Dendritic cell treated with granulocyte-macrophage colony-stimulating factor and Interleukin-4, amounts not matched to agents 40 ng/mL and 50 ng/mL, for 4 days (primary cell): ENCODE results near the gene PKP1.

Experiments
- H3K27ac Mint-ChIP-seq: one replicate; pipeline ENCODE4 v1.8.0; 2022; ENCODE audit warnings: mild to moderate bottlenecking, mixed read lengths
- H3K27me3 Mint-ChIP-seq: one replicate; pipeline ENCODE4 v1.8.0; 2022; ENCODE audit warnings: mild to moderate bottlenecking, mixed read lengths
- H3K36me3 Mint-ChIP-seq: one replicate; pipeline ENCODE4 v1.8.0; 2022; ENCODE audit warnings: low read depth, mixed read lengths
- H3K4me1 Mint-ChIP-seq: one replicate; pipeline ENCODE4 v1.8.0; 2022; ENCODE audit warnings: low read depth, mixed read lengths
- H3K4me3 Mint-ChIP-seq: one replicate; pipeline ENCODE4 v1.8.0; 2022; ENCODE audit warnings: mild to moderate bottlenecking, moderate library complexity, mixed read lengths
- H3K9me3 Mint-ChIP-seq: one replicate; pipeline ENCODE4 v1.8.0; 2022; ENCODE audit warnings: mixed read lengths
- intact Hi-C: fragments of 100-400 bp; cut with micrococcal nuclease; formaldehyde crosslinking; loops from one replicate; pipeline ENCODE4 v1.15.0; 2022

Gene PKP1

DNA sequence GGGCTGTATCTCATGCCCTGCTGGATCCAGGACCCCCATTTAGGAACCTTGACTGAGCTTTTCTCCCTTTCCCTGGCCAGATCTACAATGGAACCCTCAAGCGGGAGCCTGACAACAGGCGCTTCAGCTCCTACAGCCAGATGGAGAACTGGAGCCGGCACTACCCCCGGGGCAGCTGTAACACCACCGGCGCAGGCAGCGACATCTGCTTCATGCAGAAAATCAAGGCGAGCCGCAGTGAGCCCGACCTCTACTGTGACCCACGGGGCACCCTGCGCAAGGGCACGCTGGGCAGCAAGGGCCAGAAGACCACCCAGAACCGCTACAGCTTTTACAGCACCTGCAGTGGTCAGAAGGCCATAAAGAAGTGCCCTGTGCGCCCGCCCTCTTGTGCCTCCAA, 29.8 kb downstream of the PKP1 start:
- no peak overlapping the region for H3K4me3 Mint-ChIP-seq

DNA sequence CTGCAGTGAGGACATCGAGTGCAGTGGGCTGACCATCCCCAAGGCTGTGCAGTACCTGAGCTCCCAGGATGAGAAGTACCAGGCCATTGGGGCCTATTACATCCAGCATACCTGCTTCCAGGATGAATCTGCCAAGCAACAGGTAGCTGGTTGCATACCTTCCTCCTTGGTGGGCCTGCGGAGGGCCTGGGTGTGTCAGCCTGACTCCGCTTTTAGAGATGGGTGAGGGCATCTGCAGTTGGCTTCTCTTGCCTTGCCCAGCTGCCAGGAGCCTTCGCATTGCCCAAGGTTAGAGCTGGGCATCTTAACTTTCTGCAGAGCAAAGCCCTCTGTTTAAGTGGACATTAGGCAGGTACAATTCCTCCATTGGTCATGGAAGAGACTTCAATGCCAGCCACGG, 33.2 kb downstream of the PKP1 start:
- intact Hi-C loops: no loop called here
- Mint-ChIP-seq H3K36me3 (no peaks in the 10 kb centered on the region), H3K4me1 (no peaks in the 10 kb centered on the region)

More for the DNA sequence above, 29.8 kb downstream of the PKP1 start:
- H3K27me3 Mint-ChIP-seq: peaks cover 25% of the 10 kb centered on the region
- no peaks in the 10 kb centered on the region for H3K9me3 Mint-ChIP-seq
- no peak overlapping the region for H3K27ac Mint-ChIP-seq
- intact Hi-C loops: no loop called here
- no peaks in the 10 kb centered on the region for H3K4me1 Mint-ChIP-seq
- no peaks in the 10 kb centered on the region for H3K36me3 Mint-ChIP-seq

DNA sequence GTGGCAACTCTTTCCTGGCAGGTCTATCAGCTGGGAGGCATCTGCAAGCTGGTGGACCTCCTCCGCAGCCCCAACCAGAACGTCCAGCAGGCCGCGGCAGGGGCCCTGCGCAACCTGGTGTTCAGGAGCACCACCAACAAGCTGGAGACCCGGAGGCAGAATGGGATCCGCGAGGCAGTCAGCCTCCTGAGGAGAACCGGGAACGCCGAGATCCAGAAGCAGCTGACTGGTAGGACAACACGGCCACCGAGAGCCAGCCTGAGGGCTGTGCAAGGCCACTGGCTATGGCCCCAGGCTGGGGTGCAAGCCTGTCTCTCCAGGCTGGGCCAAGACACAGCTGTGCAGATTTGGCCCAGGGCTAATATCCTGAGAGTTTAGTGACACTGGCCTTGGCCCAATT, 34.2 kb downstream of the PKP1 start:
- Mint-ChIP-seq H3K27ac (no peak overlapping the region), H3K4me1 (no peaks in the 10 kb centered on the region), H3K9me3 (no peaks in the 10 kb centered on the region), H3K4me3 (no peak overlapping the region), H3K36me3 (no peaks in the 10 kb centered on the region), H3K27me3 (peaks cover 6% of the 10 kb centered on the region)
- intact Hi-C loops: no loop called here

More for the DNA sequence above, 33.2 kb downstream of the PKP1 start:
- Mint-ChIP-seq H3K9me3 (no peaks in the 10 kb centered on the region), H3K27ac (no peak overlapping the region), H3K27me3 (peaks cover 6% of the 10 kb centered on the region), H3K4me3 (no peak overlapping the region)

DNA sequence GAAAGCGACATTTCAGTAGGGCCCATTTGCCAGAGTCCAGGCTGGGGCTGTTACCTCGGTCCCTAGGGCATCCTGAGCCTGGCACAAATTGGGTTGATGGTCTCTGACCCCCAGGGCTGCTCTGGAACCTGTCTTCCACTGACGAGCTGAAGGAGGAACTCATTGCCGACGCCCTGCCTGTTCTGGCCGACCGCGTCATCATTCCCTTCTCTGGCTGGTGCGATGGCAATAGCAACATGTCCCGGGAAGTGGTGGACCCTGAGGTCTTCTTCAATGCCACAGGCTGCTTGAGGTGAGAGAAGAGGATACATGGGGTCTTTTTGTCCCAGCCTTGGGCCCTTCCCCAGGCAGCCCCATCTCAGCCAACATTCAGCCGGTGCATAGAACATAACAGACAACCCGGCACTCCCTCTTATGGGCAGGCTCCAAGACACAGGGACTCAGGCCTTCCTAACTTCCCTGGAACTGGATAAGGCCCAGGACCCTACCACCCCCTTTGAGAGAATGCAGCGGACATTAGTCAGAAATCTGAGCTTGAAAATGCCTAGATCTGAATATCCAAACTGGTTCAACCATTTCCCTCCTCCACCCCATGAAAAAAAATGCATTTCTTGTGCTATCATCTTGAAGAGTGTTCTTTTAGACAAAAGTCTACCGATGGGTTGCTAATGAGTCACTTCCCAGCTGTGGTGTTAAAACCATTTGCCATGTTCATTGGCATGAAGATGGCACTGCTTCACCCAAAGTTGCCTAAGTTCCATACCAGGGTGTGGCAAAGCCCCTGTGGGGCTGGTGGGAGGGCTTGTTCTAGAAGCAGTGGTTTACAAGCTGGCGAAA, 35.4 kb downstream of the PKP1 start:
- intact Hi-C loops: no loop called here
- Mint-ChIP-seq H3K27ac (no peak overlapping the region), H3K27me3 (peaks cover 6% of the 10 kb centered on the region), H3K4me1 (no peaks in the 10 kb centered on the region), H3K36me3 (no peaks in the 10 kb centered on the region), H3K4me3 (no peak overlapping the region), H3K9me3 (no peaks in the 10 kb centered on the region)

DNA sequence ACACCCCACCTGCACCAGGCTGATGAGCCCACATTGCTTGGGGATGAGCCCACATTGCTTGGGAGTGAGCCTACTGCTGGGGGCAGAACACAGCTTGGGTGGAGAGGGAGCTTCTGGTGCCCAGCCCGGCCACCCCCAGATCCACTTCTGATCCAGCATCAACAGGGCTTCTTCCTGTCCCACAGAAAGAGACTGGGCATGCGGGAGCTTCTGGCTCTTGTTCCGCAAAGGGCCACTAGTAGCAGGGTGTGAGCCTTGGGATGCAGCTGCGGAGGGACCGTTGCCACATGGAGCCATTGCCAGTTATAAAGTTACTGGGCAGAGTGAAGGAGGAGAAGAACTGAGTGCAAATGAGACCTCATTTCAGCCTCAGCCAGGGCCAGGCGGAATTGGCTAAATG, 36.3 kb downstream of the PKP1 start:
- H3K9me3 Mint-ChIP-seq: no peaks in the 10 kb centered on the region
- intact Hi-C loops: no loop called here
- H3K36me3 Mint-ChIP-seq: no peaks in the 10 kb centered on the region
- no peak overlapping the region for H3K4me3 Mint-ChIP-seq
- peaks cover 4% of the 10 kb centered on the region for H3K27me3 Mint-ChIP-seq
- no peak overlapping the region for H3K27ac Mint-ChIP-seq
- no peaks in the 10 kb centered on the region for H3K4me1 Mint-ChIP-seq

DNA sequence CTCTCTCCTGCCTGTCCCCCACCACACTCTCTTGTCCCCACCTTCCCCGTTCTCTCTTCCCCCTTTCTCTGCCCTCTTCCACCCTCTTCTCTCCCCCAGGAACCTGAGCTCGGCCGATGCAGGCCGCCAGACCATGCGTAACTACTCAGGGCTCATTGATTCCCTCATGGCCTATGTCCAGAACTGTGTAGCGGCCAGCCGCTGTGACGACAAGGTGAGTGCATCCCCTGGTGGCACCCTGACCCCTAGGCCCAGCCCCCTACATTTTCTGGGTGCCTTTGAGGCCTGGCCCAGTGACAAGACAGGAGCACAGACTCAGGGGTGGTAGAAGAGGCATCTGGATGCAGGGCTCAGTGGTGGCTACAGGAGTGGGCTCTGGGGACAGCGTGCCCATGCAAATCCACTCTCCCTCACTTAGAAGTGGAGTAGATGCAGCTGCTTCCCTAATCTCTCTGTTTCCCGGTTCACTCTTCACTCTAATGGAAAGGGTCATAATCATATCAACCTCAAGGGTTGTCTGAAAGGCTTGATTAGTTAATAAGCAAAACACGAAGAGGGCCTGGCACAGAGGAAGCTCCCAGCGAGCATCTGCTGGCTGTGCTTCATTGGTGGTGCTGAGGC, 37.0 kb downstream of the PKP1 start:
- no peaks in the 10 kb centered on the region for H3K9me3 Mint-ChIP-seq
- H3K27ac Mint-ChIP-seq: no peak overlapping the region
- H3K27me3 Mint-ChIP-seq: peaks cover 4% of the 10 kb centered on the region
- no peak overlapping the region for H3K4me3 Mint-ChIP-seq
- no peaks in the 10 kb centered on the region for H3K4me1 Mint-ChIP-seq
- intact Hi-C loops: no loop called here
- H3K36me3 Mint-ChIP-seq: no peaks in the 10 kb centered on the region

DNA sequence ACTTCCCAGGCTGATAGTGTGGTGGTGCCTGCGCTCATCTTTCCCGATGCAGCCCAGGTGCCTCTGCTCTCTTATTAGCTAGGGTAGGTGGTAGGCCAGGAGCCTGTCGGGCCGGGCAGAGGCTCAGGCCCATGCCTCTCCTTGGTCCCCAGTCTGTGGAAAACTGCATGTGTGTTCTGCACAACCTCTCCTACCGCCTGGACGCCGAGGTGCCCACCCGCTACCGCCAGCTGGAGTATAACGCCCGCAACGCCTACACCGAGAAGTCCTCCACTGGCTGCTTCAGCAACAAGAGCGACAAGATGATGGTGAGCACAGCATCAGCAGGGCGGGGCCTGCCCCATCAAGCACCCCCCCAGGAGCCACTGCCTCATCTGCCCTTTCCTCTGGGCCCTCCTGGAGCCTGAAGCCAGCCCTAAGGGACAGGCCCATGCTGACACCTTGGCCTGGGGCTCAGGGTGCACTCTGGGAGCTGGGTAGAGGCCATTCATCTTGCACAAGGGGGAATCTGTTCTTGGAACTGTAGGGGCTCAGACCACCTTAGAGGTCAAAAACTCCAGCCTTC, 38.6 kb downstream of the PKP1 start:
- H3K36me3 Mint-ChIP-seq: no peaks in the 10 kb centered on the region
- no peak overlapping the region for H3K4me3 Mint-ChIP-seq
- intact Hi-C loops: no loop called here
- H3K9me3 Mint-ChIP-seq: no peaks in the 10 kb centered on the region
- H3K27ac Mint-ChIP-seq: no peak overlapping the region
- H3K4me1 Mint-ChIP-seq: no peaks in the 10 kb centered on the region
- H3K27me3 Mint-ChIP-seq: peaks cover 7% of the 10 kb centered on the region

DNA sequence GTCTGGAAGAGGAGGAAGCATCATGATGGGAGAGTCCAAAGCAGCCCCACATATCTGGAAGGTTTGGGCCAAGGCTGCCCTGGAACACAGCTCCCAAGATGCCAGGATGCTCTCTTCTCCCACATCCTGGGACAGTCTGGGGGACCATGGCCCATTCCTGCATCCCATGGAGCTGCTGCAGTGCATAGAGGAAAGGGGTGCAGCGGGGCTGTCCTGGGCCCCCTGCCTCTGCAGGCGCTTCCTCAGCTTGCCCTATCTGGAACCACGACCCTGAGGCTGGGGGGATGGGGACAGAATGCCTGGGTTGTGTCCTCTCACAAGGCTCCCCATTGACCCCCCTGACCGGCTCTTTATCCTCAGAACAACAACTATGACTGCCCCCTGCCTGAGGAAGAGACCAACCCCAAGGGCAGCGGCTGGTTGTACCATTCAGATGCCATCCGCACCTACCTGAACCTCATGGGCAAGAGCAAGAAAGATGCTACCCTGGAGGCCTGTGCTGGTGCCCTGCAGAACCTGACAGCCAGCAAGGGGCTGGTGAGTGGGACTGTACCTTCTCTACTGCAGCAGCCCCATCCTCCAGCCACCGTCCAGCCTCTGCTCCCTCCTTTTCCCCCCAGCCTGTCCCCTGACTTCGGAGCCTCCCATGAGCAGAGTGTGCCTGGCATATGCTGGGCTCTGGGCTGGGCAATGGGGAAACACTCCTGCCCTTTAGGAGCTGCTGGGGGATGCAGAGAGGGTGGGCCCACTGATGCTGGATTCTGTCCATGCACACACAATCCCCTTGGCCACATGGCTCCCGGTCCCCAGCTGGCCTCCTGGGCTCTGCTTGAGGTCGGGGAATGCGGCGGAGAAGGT, 39.6 kb downstream of the PKP1 start:
- H3K4me1 Mint-ChIP-seq: no peaks in the 10 kb centered on the region
- intact Hi-C loops: no loop called here
- no peaks in the 10 kb centered on the region for H3K36me3 Mint-ChIP-seq
- peaks cover 8% of the 10 kb centered on the region for H3K27me3 Mint-ChIP-seq
- no peak overlapping the region for H3K4me3 Mint-ChIP-seq
- H3K27ac Mint-ChIP-seq: no peak overlapping the region
- H3K9me3 Mint-ChIP-seq: no peaks in the 10 kb centered on the region

DNA sequence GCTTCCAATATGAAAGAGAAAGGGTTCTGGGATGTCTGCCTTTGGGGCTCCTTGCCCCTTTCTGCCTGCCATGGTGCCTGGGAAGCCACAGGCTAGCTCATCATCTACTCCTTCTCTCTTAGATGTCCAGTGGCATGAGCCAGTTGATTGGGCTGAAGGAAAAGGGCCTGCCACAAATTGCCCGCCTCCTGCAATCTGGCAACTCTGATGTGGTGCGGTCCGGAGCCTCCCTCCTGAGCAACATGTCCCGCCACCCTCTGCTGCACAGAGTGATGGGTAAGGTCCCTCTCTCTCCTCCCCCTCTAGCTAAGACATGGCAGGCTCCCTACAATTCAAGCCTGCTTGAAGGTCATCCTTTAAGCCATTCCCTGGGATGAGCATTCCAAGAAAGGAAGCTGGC, 41.0 kb downstream of the PKP1 start:
- no peaks in the 10 kb centered on the region for H3K9me3 Mint-ChIP-seq
- H3K4me3 Mint-ChIP-seq: no peak overlapping the region
- H3K4me1 Mint-ChIP-seq: no peaks in the 10 kb centered on the region
- intact Hi-C loops: no loop called here
- no peaks in the 10 kb centered on the region for H3K36me3 Mint-ChIP-seq
- H3K27me3 Mint-ChIP-seq: peaks cover 7% of the 10 kb centered on the region
- H3K27ac Mint-ChIP-seq: no peak overlapping the region

DNA sequence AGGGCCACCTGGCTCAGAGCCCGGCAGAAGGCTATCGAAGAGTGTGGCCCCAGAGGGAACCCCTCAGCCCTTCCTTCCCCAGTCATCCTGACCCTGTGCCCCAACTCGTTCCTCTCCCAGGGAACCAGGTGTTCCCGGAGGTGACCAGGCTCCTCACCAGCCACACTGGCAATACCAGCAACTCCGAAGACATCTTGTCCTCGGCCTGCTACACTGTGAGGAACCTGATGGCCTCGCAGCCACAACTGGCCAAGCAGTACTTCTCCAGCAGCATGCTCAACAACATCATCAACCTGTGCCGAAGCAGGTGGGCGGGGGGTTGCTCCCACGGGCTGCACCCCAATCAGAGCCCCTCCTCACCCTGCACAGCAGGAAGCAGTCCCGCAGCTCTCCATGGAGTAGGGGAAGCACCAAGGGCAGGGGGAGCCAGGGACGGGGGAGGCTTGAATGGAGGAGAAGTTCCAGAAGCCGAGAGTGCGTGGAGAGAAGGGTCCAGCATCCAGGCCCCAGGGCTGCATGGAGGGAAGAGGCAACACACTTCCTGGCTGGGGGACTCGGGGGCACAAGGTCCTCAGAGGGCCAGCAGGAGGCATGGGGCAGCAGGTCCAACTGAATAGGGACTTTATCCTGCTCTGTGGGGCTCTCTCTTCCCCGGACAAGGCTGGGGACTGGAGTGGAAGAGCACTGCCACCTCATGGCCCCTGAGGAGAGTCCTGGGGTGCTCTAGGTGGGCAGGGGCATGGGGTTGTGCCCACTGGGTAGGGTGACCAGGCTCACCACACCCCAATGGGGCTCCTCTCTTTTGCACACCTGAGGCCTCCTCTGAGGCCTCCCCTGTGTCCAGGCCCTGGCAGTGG, 41.7 kb downstream of the PKP1 start:
- Mint-ChIP-seq H3K36me3 (no peaks in the 10 kb centered on the region), H3K4me1 (no peaks in the 10 kb centered on the region), H3K9me3 (no peaks in the 10 kb centered on the region), H3K4me3 (no peak overlapping the region), H3K27ac (no peak overlapping the region), H3K27me3 (peaks cover 5% of the 10 kb centered on the region)
- intact Hi-C loops: no loop called here

DNA sequence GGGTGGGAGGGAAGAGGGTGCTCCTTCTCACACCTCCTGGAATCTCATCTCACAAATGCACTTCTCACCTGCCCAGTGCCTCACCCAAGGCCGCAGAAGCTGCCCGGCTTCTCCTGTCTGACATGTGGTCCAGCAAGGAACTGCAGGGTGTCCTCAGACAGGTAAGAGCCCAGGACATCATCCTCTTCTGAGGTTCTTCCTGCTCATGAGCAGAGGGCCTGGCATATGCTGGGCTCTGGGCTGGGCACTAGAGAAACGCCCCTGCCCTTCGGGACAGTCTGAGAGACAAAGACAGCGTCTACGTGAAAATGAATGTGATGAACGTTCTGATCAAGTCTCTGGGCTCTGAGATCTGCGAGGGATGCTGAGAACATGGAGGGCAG, 42.4 kb downstream of the PKP1 start:
- Mint-ChIP-seq H3K27me3 (peaks cover 5% of the 10 kb centered on the region), H3K4me3 (no peak overlapping the region), H3K27ac (no peak overlapping the region), H3K9me3 (no peaks in the 10 kb centered on the region), H3K36me3 (no peaks in the 10 kb centered on the region), H3K4me1 (no peaks in the 10 kb centered on the region)
- intact Hi-C loops: no loop called here

DNA sequence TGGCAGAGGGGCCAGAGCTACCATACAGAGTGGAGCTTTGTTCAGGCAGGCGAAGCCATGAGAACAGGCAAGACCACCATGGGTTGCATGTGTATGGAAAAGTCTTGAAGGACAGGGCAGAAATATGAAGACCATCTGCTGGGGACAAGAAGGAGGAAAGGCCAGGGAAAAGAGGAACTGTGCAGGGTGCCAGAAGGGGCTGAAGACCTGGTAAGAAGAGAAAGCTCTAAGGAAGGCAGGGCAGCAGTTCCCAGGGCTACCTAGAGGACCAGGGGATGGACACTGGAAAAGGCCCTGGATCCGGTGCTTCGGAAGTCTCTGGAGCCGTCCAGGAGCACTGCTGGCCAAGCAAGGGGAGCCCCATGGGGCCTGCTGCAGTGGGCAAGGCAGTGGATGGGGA, 43.4 kb downstream of the PKP1 start:
- H3K27me3 Mint-ChIP-seq: peaks cover 5% of the 10 kb centered on the region
- H3K27ac Mint-ChIP-seq: no peak overlapping the region
- no peaks in the 10 kb centered on the region for H3K9me3 Mint-ChIP-seq
- no peaks in the 10 kb centered on the region for H3K4me1 Mint-ChIP-seq
- H3K36me3 Mint-ChIP-seq: no peaks in the 10 kb centered on the region
- no peak overlapping the region for H3K4me3 Mint-ChIP-seq
- intact Hi-C loops: no loop called here

DNA sequence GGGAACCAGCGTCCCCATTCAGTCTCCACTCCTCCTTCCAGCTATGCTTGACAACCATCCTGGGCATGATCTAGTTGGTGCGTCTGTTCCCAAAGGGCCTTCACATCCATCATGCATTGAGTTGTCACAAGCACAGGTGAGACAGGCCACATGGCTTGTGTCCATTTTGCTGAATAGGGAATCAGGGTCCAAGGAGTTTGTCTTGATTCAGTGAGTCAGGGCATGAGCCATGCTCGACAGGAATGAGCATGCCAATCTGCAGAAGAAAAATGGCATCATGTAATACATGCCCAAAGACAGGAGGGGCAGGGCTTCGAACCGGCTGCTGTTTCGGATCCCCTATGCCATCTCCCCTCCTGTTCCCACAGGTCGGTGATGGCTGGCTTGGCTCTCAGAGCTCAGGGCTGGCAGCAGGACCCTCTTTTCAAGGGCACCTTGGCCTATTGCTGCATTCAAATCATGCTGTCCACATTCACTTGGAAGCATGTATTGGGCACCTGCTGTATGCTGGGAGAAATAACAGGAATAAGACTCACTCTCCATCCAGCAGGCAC, 44.5 kb downstream of the PKP1 start:
- intact Hi-C loops: no loop called here
- Mint-ChIP-seq H3K27me3 (peaks cover 5% of the 10 kb centered on the region), H3K36me3 (no peaks in the 10 kb centered on the region), H3K9me3 (no peaks in the 10 kb centered on the region), H3K4me1 (no peaks in the 10 kb centered on the region), H3K27ac (no peak overlapping the region), H3K4me3 (no peak overlapping the region)
